Mesenchymal stem cell (in vitro differentiated cells and primary cell): Measurements from ENCODE around the gene CYP24A1.

ENCODE experiments used
- DNase-seq: peaks from one replicate; pipeline ENCODE4 v3.0.0-alpha.2; 2013
- H2AFZ ChIP-seq: one replicate; pipeline ENCODE4 v1.6.1; 2013; ENCODE audit warnings: low read depth, mild to moderate bottlenecking, control low read depth, inconsistent platforms, low read length, moderate library complexity
- H2AK5ac ChIP-seq: 2 replicates; pipeline ENCODE4 v1.6.1; 2013; ENCODE audit warnings: low read length, moderate library complexity, mild to moderate bottlenecking, inconsistent platforms; ENCODE audit not compliant: severe bottlenecking
- H2BK120ac ChIP-seq: one replicate; pipeline ENCODE4 v1.6.1; 2013; ENCODE audit warnings: low read depth, mild to moderate bottlenecking, inconsistent platforms, low read length, moderate library complexity
- H2BK12ac ChIP-seq, 2 experiments: one replicate each; pipeline ENCODE4 v1.6.1; 2013; ENCODE audit warnings: inconsistent platforms in 2 of 2, low read length in 2 of 2, mild to moderate bottlenecking in 2 of 2, moderate library complexity in 2 of 2, control low read depth in 1 of 2
- H2BK15ac ChIP-seq: one replicate; pipeline ENCODE4 v1.6.1; 2013; ENCODE audit warnings: mild to moderate bottlenecking, low read depth, inconsistent platforms; ENCODE audit not compliant: poor library complexity, severe bottlenecking
- H2BK5ac ChIP-seq: 2 replicates; pipeline ENCODE4 v1.6.1; 2013; ENCODE audit warnings: low read depth, mild to moderate bottlenecking, low read length, control low read depth, inconsistent platforms; ENCODE audit not compliant: poor library complexity, severe bottlenecking
- H3K14ac ChIP-seq, 2 experiments: one replicate each; pipeline ENCODE4 v1.6.1; 2013; ENCODE audit warnings: inconsistent platforms in 2 of 2, low read length in 2 of 2, control low read depth in 1 of 2, mild to moderate bottlenecking in 1 of 2, moderate library complexity in 1 of 2
- H3K18ac ChIP-seq, 2 experiments: one replicate each; pipeline ENCODE4 v1.6.1; 2013; ENCODE audit warnings: inconsistent platforms in 2 of 2, low read length in 2 of 2, control low read depth in 1 of 2, low read depth in 1 of 2, mild to moderate bottlenecking in 1 of 2
- H3K23ac ChIP-seq, 2 experiments: one replicate each; pipeline ENCODE4 v1.6.1; 2013; ENCODE audit warnings: inconsistent platforms in 2 of 2, low read length in 2 of 2, mild to moderate bottlenecking in 2 of 2, moderate library complexity in 2 of 2, control low read depth in 1 of 2
- H3K27ac ChIP-seq: 2 replicates; pipeline ENCODE4 v1.5.1; 2013; ENCODE audit warnings: mild to moderate bottlenecking, moderate library complexity, low read length, control low read depth, inconsistent platforms; ENCODE audit not compliant: poor library complexity, severe bottlenecking
- H3K27me3 ChIP-seq, 2 experiments: 2 replicates each; pipeline versions ENCODE4 v1.6.1 to v1.7.0; 2013; ENCODE audit warnings: low read length in 2 of 2, mild to moderate bottlenecking in 2 of 2, moderate library complexity in 2 of 2, control low read depth in 1 of 2, inconsistent platforms in 1 of 2; ENCODE audit not compliant: control insufficient read depth in 1 of 2, insufficient read depth in 1 of 2
- H3K36me3 ChIP-seq, 2 experiments: 2 replicates each; pipeline versions ENCODE4 v1.6.1 to v1.7.0; 2013; ENCODE audit warnings: low read length in 2 of 2, control low read depth in 1 of 2, inconsistent platforms in 1 of 2, low read depth in 1 of 2, mild to moderate bottlenecking in 1 of 2; ENCODE audit not compliant: insufficient read depth in 2 of 2, control insufficient read depth in 1 of 2
- H3K4ac ChIP-seq, 2 experiments: one replicate each; pipeline ENCODE4 v1.6.1; 2013; ENCODE audit warnings: inconsistent platforms in 2 of 2, low read length in 2 of 2, mild to moderate bottlenecking in 2 of 2, moderate library complexity in 2 of 2, control low read depth in 1 of 2, low read depth in 1 of 2
- H3K4me1 ChIP-seq: 2 replicates; pipeline ENCODE4 v1.6.1; 2013; ENCODE audit warnings: low read depth, low read length, control low read depth; ENCODE audit not compliant: control insufficient read depth, insufficient read depth
- H3K4me2 ChIP-seq: 2 replicates; pipeline ENCODE4 v1.6.1; 2013; ENCODE audit warnings: low read length, mild to moderate bottlenecking, inconsistent platforms; ENCODE audit not compliant: poor library complexity, severe bottlenecking
- H3K4me3 ChIP-seq, 2 experiments: 2 replicates each; pipeline versions ENCODE4 v1.5.1 to v1.7.0; 2013; ENCODE audit warnings: low read length in 2 of 2, mild to moderate bottlenecking in 2 of 2, control low read depth in 1 of 2, low read depth in 1 of 2; ENCODE audit not compliant: insufficient read depth in 1 of 2
- H3K79me1 ChIP-seq: replicated peaks from 2 replicates; pipeline ENCODE4 v1.6.1; 2013; ENCODE audit warnings: mild to moderate bottlenecking, control low read depth, low read length, inconsistent platforms; ENCODE audit not compliant: poor library complexity, severe bottlenecking
- H3K9ac ChIP-seq: 2 replicates; pipeline ENCODE4 v1.7.0; 2013; ENCODE audit warnings: mild to moderate bottlenecking, low read length, moderate library complexity
- H3K9me3 ChIP-seq: 2 replicates; pipeline ENCODE4 v1.7.0; 2013; ENCODE audit warnings: mild to moderate bottlenecking, low read length; ENCODE audit not compliant: control insufficient read depth
- H4K8ac ChIP-seq: one replicate; pipeline ENCODE4 v1.6.1; 2013; ENCODE audit warnings: inconsistent platforms, mild to moderate bottlenecking, low read length, moderate library complexity
- H4K91ac ChIP-seq: one replicate; pipeline ENCODE4 v1.6.1; 2013; ENCODE audit warnings: mild to moderate bottlenecking, low read length, inconsistent platforms
- WGBS: methylation state at CpG from one replicate; pipeline ENCODE4 v1.1.7; 2013; ENCODE audit warnings: mixed read lengths; 5-methylcytosine and 5-hydroxymethylcytosine counted together

CYP24A1 gene

DNA sequence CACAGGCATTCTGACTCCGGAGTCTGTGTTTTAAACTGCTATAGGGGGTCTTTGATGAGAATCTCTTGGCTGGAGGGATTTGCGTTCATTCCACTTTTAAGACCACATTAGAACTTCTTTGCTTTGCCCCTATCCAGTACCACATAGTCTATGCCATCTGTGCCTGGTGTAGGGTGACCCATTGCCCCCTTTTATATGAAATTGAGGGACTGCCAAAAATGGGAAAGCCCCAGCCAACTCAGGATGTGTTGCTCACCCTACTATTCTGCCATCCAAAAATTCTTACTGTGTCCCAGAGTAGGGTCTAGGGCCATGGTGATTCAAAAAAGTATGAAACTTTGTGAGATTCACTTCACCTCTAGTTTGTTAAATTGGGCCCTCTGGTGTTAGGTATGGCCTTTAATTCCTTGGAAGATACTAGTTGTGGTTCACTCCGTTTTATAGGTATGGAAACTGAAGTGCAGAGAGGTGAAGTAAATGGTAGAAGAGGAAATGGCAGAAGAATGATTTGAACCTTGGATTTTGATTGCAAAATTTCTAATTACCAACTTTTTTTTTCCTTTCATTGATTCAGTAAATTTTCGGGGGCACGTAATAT, 35.5 kb upstream of the CYP24A1 start:
- no peak overlapping the region for H3K27ac ChIP-seq
- no peak overlapping the region for H4K8ac ChIP-seq
- DNase-seq = no peak
- H2BK5ac ChIP-seq = no peak overlapping the region
- H3K79me1 ChIP-seq = peaks cover 22% of the 10 kb centered on the region
- WGBS = 91% methylated on average over 4 of the region's 5 CpGs
- H3K23ac ChIP-seq = no peak overlapping the region
- no peak overlapping the region for H2BK15ac ChIP-seq
- no peak overlapping the region for H3K18ac ChIP-seq
- peak overlapping the region; percentile 99 for H3K9ac ChIP-seq
- H3K4me3 ChIP-seq = peak overlapping the region in 1 of 2 experiments; percentile 97
- no peak overlapping the region for H2BK120ac ChIP-seq
- peaks cover 0 to 7% of the 10 kb centered on the region in 2 experiments for H3K27me3 ChIP-seq
- no peak overlapping the region for H3K4ac ChIP-seq
- H3K4me2 ChIP-seq = peak overlapping the region; percentile 86
- no peak overlapping the region for H2AFZ ChIP-seq
- peaks cover 2 to 4% of the 10 kb centered on the region in 2 experiments for H3K36me3 ChIP-seq
- H3K9me3 ChIP-seq = no peaks in the 10 kb centered on the region
- no peak overlapping the region for H2BK12ac ChIP-seq
- peaks cover 4% of the 10 kb centered on the region for H3K4me1 ChIP-seq
- H2AK5ac ChIP-seq = no peak overlapping the region
- H4K91ac ChIP-seq = no peak overlapping the region
- no peak overlapping the region for H3K14ac ChIP-seq

DNA sequence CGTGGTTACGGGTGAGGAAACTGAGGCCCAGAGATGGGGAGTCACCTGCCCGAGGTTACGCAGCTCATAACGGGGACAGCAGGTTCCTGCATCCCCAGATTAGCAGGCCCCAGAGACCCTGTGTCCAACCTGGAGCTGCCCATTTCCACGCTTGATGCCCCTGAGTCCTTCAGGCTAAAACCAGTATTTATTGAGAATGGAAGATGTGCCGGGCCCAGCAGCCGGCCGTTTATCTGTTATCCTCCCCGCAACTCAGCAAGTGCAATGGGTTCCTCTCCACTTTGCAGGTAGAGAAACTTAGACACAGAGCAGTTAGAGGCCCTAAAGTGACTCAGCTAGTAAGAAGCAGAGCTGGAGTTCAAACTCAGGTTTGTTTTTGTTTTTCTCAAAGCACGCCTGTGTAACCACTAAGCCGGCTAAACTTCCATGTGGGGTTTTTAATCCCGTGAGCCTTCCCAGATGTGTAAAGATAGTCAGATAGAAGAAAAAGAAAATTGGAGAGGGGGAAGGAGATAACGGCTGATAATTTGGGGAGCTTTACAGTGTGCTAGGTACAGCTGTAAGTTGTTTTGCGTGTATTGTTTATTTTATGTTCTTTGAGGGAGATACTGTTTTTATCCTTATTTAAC, 34.9 kb upstream of the CYP24A1 start:
- Histone ChIP-seq H3K18ac (peak overlapping the region; percentile 73 to 99), H3K27ac (peak overlapping the region; percentile 38), H3K14ac (peak overlapping the region in 1 of 2 experiments; percentile 98), H3K4me3 (peak overlapping the region; percentile 97 to 98), H3K79me1 (peaks cover 22% of the 10 kb centered on the region), H2BK12ac (no peak overlapping the region), H3K9me3 (no peaks in the 10 kb centered on the region), H3K23ac (peak overlapping the region in 1 of 2 experiments; percentile 57), H4K8ac (peak overlapping the region; percentile 100), H3K9ac (peak overlapping the region; percentile 99), H4K91ac (peak overlapping the region; percentile 4), H3K4ac (peak overlapping the region in 1 of 2 experiments; percentile 9), H3K4me1 (peaks cover 4% of the 10 kb centered on the region), H2BK120ac (no peak overlapping the region), H2AK5ac (no peak overlapping the region), H3K4me2 (peak overlapping the region; percentile 86), H3K27me3 (peaks cover 0 to 7% of the 10 kb centered on the region in 2 experiments), H2BK15ac (peak overlapping the region; percentile 17), H2BK5ac (no peak overlapping the region), H3K36me3 (peaks cover 2 to 4% of the 10 kb centered on the region in 2 experiments), H2AFZ (peak overlapping the region; percentile 79)
- 2% methylated on average over 15 of the region's 15 CpGs for WGBS
- peak; percentile 52 for DNase-seq

DNA sequence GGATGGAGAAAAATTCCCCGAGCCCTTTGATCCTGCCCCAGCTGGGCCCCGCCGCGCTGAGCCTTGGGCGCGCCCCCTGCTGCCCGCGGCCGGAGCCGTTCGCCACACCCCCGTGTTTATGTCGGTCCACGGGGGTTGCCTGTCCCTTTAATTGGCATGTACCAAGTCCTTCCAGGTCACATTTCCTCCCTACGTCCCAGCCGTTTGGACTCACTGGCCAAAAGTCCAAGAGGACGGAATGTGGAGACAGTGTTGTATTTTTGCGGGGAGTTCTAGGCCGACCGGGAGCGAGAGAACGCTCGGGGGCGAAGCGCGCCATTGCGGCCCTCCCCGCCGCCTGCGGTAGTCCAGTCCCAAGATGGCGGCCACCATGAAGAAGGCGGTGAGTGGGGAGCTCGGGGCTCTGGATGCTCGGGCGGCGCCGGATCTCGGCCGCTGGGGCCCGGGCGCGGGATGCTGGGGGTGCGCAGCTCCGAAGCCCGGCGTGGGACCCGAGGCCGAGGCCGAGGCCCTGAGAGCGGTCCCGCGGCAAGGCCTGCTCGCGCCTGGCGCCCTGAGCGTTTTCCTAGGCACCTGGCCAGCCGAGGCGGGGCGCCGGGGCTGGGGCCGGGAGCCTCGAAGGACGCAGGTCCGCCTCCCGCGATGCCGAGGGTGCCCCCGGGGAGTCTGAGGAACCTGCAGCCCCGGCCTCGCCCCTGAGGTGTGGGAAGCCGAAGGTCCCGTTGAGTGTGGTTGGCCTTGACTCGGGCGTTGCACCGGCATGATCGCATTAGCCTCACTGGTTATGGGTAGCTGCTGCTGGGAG, 34.2 kb upstream of the CYP24A1 start, which contains the start of gene PFDN4:
Gene PFDN4, plus strand, starts transcription at position 345 of the 805 bp plus-strand sequence. Its CDS starts 14 bp downstream, at position 359.
- H2BK12ac ChIP-seq = peak within 1 kb of the TSS; percentile 97 to 99
- peak; percentile 89 for DNase-seq

More for the DNA sequence above, 34.2 kb upstream of the CYP24A1 start, which contains the start of gene PFDN4:
- WGBS = under 1% methylated on average over 68 of the region's 76 CpGs
- H3K4me2 ChIP-seq = peak within 1 kb of the TSS; percentile 86
- H3K27ac ChIP-seq = peak within 1 kb of the TSS; percentile 96
- H3K23ac ChIP-seq = peak within 1 kb of the TSS; percentile 57 to 79
- peak within 1 kb of the TSS; percentile 100 for H2BK5ac ChIP-seq
- no peaks in the 10 kb centered on the region for H3K9me3 ChIP-seq
- peak within 1 kb of the TSS; percentile 100 for H2BK120ac ChIP-seq
- peak within 1 kb of the TSS; percentile 99 for H3K18ac ChIP-seq
- H2AFZ ChIP-seq = peak within 1 kb of the TSS; percentile 79
- H3K4ac ChIP-seq = peak within 1 kb of the TSS; percentile 93 to 100
- H3K14ac ChIP-seq = peak within 1 kb of the TSS in 1 of 2 experiments; percentile 99
- H3K79me1 ChIP-seq = peaks cover 19% of the 10 kb centered on the region
- peaks cover 0 to 7% of the 10 kb centered on the region in 2 experiments for H3K27me3 ChIP-seq
- peak within 1 kb of the TSS; percentile 100 for H4K91ac ChIP-seq
- H3K9ac ChIP-seq = peak within 1 kb of the TSS; percentile 99
- peaks cover 2% of the 10 kb centered on the region for H3K4me1 ChIP-seq
- H3K4me3 ChIP-seq = peak within 1 kb of the TSS; percentile 97 to 98
- no peak within 1 kb of the TSS for H2AK5ac ChIP-seq
- peaks cover 0 to 4% of the 10 kb centered on the region in 2 experiments for H3K36me3 ChIP-seq
- peak within 1 kb of the TSS; percentile 17 for H2BK15ac ChIP-seq
- H4K8ac ChIP-seq = peak within 1 kb of the TSS; percentile 100
